A549 treated with AZD9567 at 1 μM for 4 hours (cell line): ENCODE data around the gene KCNJ16. TPM values are rescaled to one million over a fixed set of nuclear protein-coding genes. Genes with fewer than 3 reads are reported as not detected.

Source experiments
- total RNA-seq: library from RNA; stranded (reverse); fragments of 200-300 nt; extraction: Qiagen RNA extraction; gene quantifications from 5 replicates; pipeline ENCODE4 v1.2.3, GENCODE V29; 2022; ENCODE audit not compliant: insufficient read depth

The KCNJ16 gene
- 0.07 to 0.21 TPM (median 0.14 TPM) in 4 of 5 replicates, not detected in the other for total RNA-seq

DNA sequence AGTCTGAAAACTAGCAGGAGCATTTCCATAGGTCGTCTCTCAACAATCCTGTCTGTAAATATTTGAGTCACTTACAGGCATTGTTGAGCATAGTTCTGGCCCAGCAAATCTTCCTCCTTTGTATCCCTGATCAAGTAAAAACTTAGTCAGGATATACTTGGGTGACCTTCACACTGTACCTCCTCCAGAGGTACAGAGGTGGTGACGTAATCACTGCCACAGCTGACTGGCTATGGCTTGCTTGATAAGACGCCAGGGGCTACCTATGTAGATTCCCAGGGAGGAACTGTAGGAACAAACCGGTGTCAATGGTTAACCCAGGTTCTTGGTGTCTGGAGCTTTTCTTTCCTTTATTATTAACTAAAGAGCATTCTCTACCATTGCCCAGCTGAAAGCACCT, at the start of gene KCNJ16:
KCNJ16 (plus strand) TSS at position 270 of the 400 bp plus-strand sequence. CDS start 56,863 bp downstream, outside the sequence.

GRCh38 chr17:70168977-70169708, 94.1 kb downstream of the KCNJ16 start, which contains the start of gene KCNJ2:
Gene KCNJ2 (plus strand): TSS chr17:70169532. CDS start chr17:70175040, 5,508 bp downstream.

Other genes starting within 250 kb of the KCNJ16 start
- 0.05 to 0.08 TPM (median 0.05 TPM) in 4 of 5 replicates, not detected in the other for gene KCNJ2, start 94.3 kb downstream of the KCNJ16 start, total RNA-seq